AG04450 (cell line): Measurements from ENCODE around the gene KLC1. TPM values are rescaled to one million over a fixed set of nuclear protein-coding genes. Genes with fewer than 3 reads are reported as not detected.

Experiments used
- CTCF ChIA-PET: fragments of 300-600, 350-600 bp; formaldehyde crosslinking; extraction: SDS; loops from one replicate; lab custom pipeline; 2022; ENCODE audit warnings: antibody characterized with exemption, inconsistent platforms; lab: Charles Lee
- POLR2A ChIA-PET: fragments of 350-600 bp; formaldehyde crosslinking; extraction: SDS; loops from one replicate; lab custom pipeline; 2021; ENCODE audit warnings: antibody characterized with exemption, inconsistent platforms; lab: Yijun Ruan, JAX
- DNase-seq: peaks from one replicate; pipeline ENCODE4 v3.0.0-alpha.2; 2011; ENCODE audit warnings: low read depth, low spot score
- H3K27ac ChIP-seq: one replicate; pipeline ENCODE4 v1.5.1; 2012; ENCODE audit warnings: low read depth, low read length, control low read depth
- H3K27me3 ChIP-seq: one replicate; pipeline ENCODE4 v1.6.0; 2012; ENCODE audit warnings: low read length; ENCODE audit not compliant: control insufficient read depth, insufficient read depth
- H3K4me3 ChIP-seq: 2 replicates; pipeline ENCODE4 v1.5.1; 2011; ENCODE audit warnings: mild to moderate bottlenecking, low read depth, low read length, control low read depth
- H3K9me3 ChIP-seq: 2 replicates; pipeline ENCODE4 v1.5.1; 2012; ENCODE audit warnings: low read length; ENCODE audit not compliant: control insufficient read depth, insufficient read depth
- CTCF ChIP-seq: IDR thresholded peaks from 2 replicates; pipeline ENCODE4 v1.5.1; 2011; ENCODE audit warnings: low read depth, low read length, control low read depth, inconsistent platforms
- polyA plus RNA-seq: library from polyadenylated mRNA; depleted of rRNA; stranded (reverse); fragments of >200 nt; gene quantifications from 2 replicates; pipeline ENCODE4 v1.2.3, GENCODE V29; 2011

KLC1 gene
- polyA plus RNA-seq, 1 experiment = 160 TPM

GRCh38 chr14:103593577-103593976 lies 35.4 kb upstream of the KLC1 start:
- Histone ChIP-seq H3K27me3 (no peaks in the 10 kb centered on the region), H3K4me3 (no peak overlapping the region), H3K27ac (no peak overlapping the region), H3K9me3 (no peaks in the 10 kb centered on the region)
- DNase-seq = no peak
- POLR2A ChIA-PET = interaction anchor here (0.7 kb wide), 1 partner anchor 22 kb away, joined by 3 read pairs; no protein-coding TSS in a partner anchor
- TF ChIP-seq CTCF = no peak
- CTCF ChIA-PET = interaction anchor here (0.7 kb wide), 1 partner anchor 21 kb away, joined by 4 read pairs; no protein-coding TSS in a partner anchor

GRCh38 chr14:103594265-103594664 lies 34.7 kb upstream of the KLC1 start:
- Histone ChIP-seq H3K4me3 (no peak overlapping the region), H3K27ac (peak overlapping the region; percentile 61), H3K27me3 (no peaks in the 10 kb centered on the region), H3K9me3 (no peaks in the 10 kb centered on the region)
- POLR2A ChIA-PET = interaction anchor here (0.7 kb wide), 1 partner anchor 23 kb away, joined by 3 read pairs; no protein-coding TSS in a partner anchor
- CTCF ChIA-PET = interaction anchor here (0.5 kb wide), 1 partner anchor 30 kb away, joined by 4 read pairs; no protein-coding TSS in a partner anchor
- no peak for DNase-seq
- no peak for TF ChIP-seq CTCF

- ChIA-PET POLR2A (no interaction called here), CTCF (interaction anchor here (0.7 kb wide), 1 partner anchor 51 kb away, joined by 4 read pairs; no protein-coding TSS in a partner anchor)
- TF ChIP-seq CTCF = no peak
- no peaks in the 10 kb centered on the region for H3K9me3 ChIP-seq
- H3K27me3 ChIP-seq = no peaks in the 10 kb centered on the region
- peak overlapping the region; percentile 61 for H3K27ac ChIP-seq
- no peak overlapping the region for H3K4me3 ChIP-seq
- peak; percentile 78 for DNase-seq
These were observed 31.2 kb upstream of the KLC1 start for GRCh38 chr14:103597623-103598377.

- no peak for DNase-seq
- H3K4me3 ChIP-seq = no peak overlapping the region
- CTCF ChIA-PET = interaction anchor here (0.7 kb wide), 1 partner anchor 8 kb away, joined by 3 read pairs; no protein-coding TSS in a partner anchor
- no peaks in the 10 kb centered on the region for H3K9me3 ChIP-seq
- H3K27ac ChIP-seq = no peak overlapping the region
- no peak for TF ChIP-seq CTCF
- POLR2A ChIA-PET = no interaction called here
- no peaks in the 10 kb centered on the region for H3K27me3 ChIP-seq
These were observed 28.5 kb upstream of the KLC1 start for GRCh38 chr14:103600503-103600902.

- no peaks in the 10 kb centered on the region; the same call in 1 of the 2 replicates for H3K9me3 ChIP-seq
- DNase-seq = no peak
- TF ChIP-seq CTCF = no peak
- no peak overlapping the region for H3K4me3 ChIP-seq
- ChIA-PET POLR2A (no interaction called here), CTCF (interaction anchor here (0.6 to 1.5 kb wide), 2 partner anchors 9 to 100 kb away, joined by 3 read pairs; no protein-coding TSS in a partner anchor)
- H3K27ac ChIP-seq = no peak overlapping the region
- H3K27me3 ChIP-seq = peaks cover 4% of the 10 kb centered on the region
These were observed 24.4 kb upstream of the KLC1 start for GRCh38 chr14:103604620-103605019.
